Measurements from ENCODE around the gene SMIM44. TPM values are rescaled to one million over a fixed set of nuclear protein-coding genes. Genes with fewer than 3 reads are reported as not detected.

SMIM44 gene
- total RNA-seq, 1 experiment from 2014 or later = not detected

DNA sequence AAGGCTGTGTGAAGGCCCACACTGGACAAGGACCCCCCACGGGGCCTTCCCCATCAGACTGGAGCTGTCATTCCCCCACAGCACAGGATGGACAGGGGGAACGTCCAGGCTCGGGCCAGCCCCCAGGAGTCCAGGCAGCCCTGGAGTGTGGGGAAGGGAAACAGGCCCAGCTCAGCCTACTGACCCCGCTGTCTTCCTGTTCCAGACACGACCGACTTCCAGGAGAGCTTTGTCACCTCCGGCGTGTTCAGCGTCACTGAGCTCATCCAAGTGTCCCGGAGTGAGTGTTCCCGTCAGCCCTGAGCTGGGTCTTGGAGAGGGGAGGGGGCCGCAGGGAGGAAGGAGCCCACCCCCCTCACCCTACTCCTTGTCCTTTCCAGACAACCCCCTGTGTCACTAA is 49.9 kb downstream of the SMIM44 start:
- no peak overlapping the region for H3K14ac ChIP-seq (ENCODE audit: insufficient read depth, low read length)
- Mint-ChIP-seq H3K36me3 (ENCODE audit: insufficient read depth in 1 of 3, low read depth in 3 of 3) (no peaks in the 10 kb centered on the region), H3K27me3 (ENCODE audit: low read depth) (peaks cover 17% of the 10 kb centered on the region), H3K4me1 (peaks cover 8% of the 10 kb centered on the region in 2 experiments), H3K4me3 (no peak overlapping the region), H3K27ac (no peak overlapping the region), H3K9me3 (no peaks in the 10 kb centered on the region; a peak in 1 of 5 replicates)
- no peak overlapping the region for H3K23ac ChIP-seq (ENCODE audit: insufficient read length, low read depth, low read length)
- H3K79me1 ChIP-seq (ENCODE audit: insufficient read depth, low read depth, low read length, poor library complexity, severe bottlenecking) = no peaks in the 10 kb centered on the region
- H3K9ac ChIP-seq (ENCODE audit: extremely low read depth, insufficient read length, low read length) = no peak overlapping the region
- no peak overlapping the region for H3K27ac ChIP-seq (ENCODE audit: insufficient read length, low read depth, low read length)
- no peak for DNase-seq
- no peak overlapping the region for H4K91ac ChIP-seq (ENCODE audit: insufficient read length, low read depth, low read length)
- H3K4me2 ChIP-seq (ENCODE audit: insufficient read depth, insufficient read length, low read length) = no peak overlapping the region
- H4K5ac ChIP-seq (ENCODE audit: insufficient read length, low read depth, low read length) = no peak overlapping the region
- H3K4ac ChIP-seq (ENCODE audit: low read depth, low read length) = no peak overlapping the region
- no peak overlapping the region for H3K56ac ChIP-seq (ENCODE audit: insufficient read length, low read depth, low read length)
- H3T11ph ChIP-seq (ENCODE audit: low read length) = no peak overlapping the region
- H2BK12ac ChIP-seq (ENCODE audit: insufficient read length, low read depth, low read length) = no peak overlapping the region
- no peak overlapping the region for H2BK15ac ChIP-seq (ENCODE audit: low read depth, low read length)
- H2BK120ac ChIP-seq (ENCODE audit: low read depth, low read length, poor library complexity, severe bottlenecking) = no peak overlapping the region
- no peak overlapping the region for H2BK5ac ChIP-seq (ENCODE audit: insufficient read length, low read length)
- no peak overlapping the region for H2AFZ ChIP-seq (ENCODE audit: low read length)
- no peak for TF ChIP-seq CTCF (conservative IDR thresholded peaks at IDR 0.05)
- H4K8ac ChIP-seq (replicated peaks; ENCODE audit: insufficient read length, low read depth, low read length) = no peak overlapping the region
- H2AK5ac ChIP-seq (ENCODE audit: insufficient read length, low read length) = no peak overlapping the region
- no peaks in the 10 kb centered on the region for H3K79me2 ChIP-seq (ENCODE audit: insufficient read depth, low read length)
- no peaks in the 10 kb centered on the region for H3K27me3 ChIP-seq (ENCODE audit: insufficient read depth, low read length)
- no peaks in the 10 kb centered on the region for H3K4me1 ChIP-seq (ENCODE audit: insufficient read depth, low read length)
- peaks cover 4% of the 10 kb centered on the region for H3K23me2 ChIP-seq (ENCODE audit: insufficient read length, low read depth, low read length, poor library complexity, severe bottlenecking)
- WGBS (ENCODE audit: extremely low coverage, insufficient read length, low lambda C conversion rate) = no CpG with 5 or more reads among the region's 12 CpGs
- no peaks in the 10 kb centered on the region for H4K20me1 ChIP-seq (ENCODE audit: control insufficient read depth, insufficient read depth, insufficient read length)
- H3K18ac ChIP-seq (ENCODE audit: insufficient read length, low read depth, low read length) = no peak overlapping the region
- H3K9me3 ChIP-seq (ENCODE audit: control insufficient read depth, low read depth, low read length) = no peaks in the 10 kb centered on the region
- H2BK20ac ChIP-seq (ENCODE audit: low read depth, low read length, poor library complexity, severe bottlenecking) = no peak overlapping the region

Other genes with a start within 250 kb of the SMIM44 start
- 5.6 and 8.0 TPM in 2 replicates for gene NFIC, start 116.9 kb downstream of the SMIM44 start, total RNA-seq (2021)
- gene SMIM24, start 2.9 kb downstream of the SMIM44 start, total RNA-seq (2021) = 1.3 and 1.9 TPM in 2 replicates
- 16.5 and 18.1 TPM in 2 replicates for gene DOHH, start 17.2 kb upstream of the SMIM44 start, total RNA-seq (2021)
- 46.0 and 51.4 TPM in 2 replicates for gene FZR1, start 22.9 kb upstream of the SMIM44 start, total RNA-seq (2021)
- 1.2 and 1.3 TPM in 2 replicates for gene TEKTIP1, start 55.7 kb upstream of the SMIM44 start, total RNA-seq (2021)
- gene MFSD12, start 74.1 kb upstream of the SMIM44 start, total RNA-seq (2021) = 51.5 and 58.8 TPM in 2 replicates
- gene HMG20B, start 89.5 kb upstream of the SMIM44 start, total RNA-seq (2021) = 58.1 and 58.9 TPM in 2 replicates
- 1.6 and 1.9 TPM in 2 replicates for gene GIPC3, start 102.0 kb upstream of the SMIM44 start, total RNA-seq (2021)
- 0.63 and 0.64 TPM in 2 replicates for gene TBXA2R, start 123.4 kb upstream of the SMIM44 start, total RNA-seq (2021)
- 35.9 and 37.3 TPM in 2 replicates for gene CACTIN, start 143.3 kb upstream of the SMIM44 start, total RNA-seq (2021)
- 41.7 and 42.2 TPM in 2 replicates for gene PIP5K1C, start 217.0 kb upstream of the SMIM44 start, total RNA-seq (2021)
- 27.3 and 27.9 TPM in 2 replicates for gene TJP3, start 224.9 kb upstream of the SMIM44 start, total RNA-seq (2021)